Left hindlimb (tissue), 1 donor: Measurements from ENCODE around the gene QKI.
"Not testable (repeated sequence)": the region's sequence is repeated elsewhere in the genome, so short reads cannot be mapped to it uniquely, and the experiment has no call there.

ENCODE experiments used
- DNase-seq: peaks from one replicate; pipeline ENCODE4 v3.0.0-alpha.2; 2018

QKI gene

GRCh38 chr6:163415620-163416556 lies 1.4 kb downstream of the QKI start:
- DNase-seq, result peak; percentile 79

GRCh38 chr6:163416557-163417253 lies 2.2 kb downstream of the QKI start:
- DNase-seq, result peak; percentile 56

GRCh38 chr6:163417595-163417994 lies 3.1 kb downstream of the QKI start:
- DNase-seq, result no peak

- no peak for DNase-seq
Observed at GRCh38 chr6:163418311-163419029, 4.0 kb downstream of the QKI start.

GRCh38 chr6:163419413-163420288 lies 5.1 kb downstream of the QKI start:
- DNase-seq, result no peak

- no peak for DNase-seq
Observed at GRCh38 chr6:163420289-163420614, 5.7 kb downstream of the QKI start.

- no peak for DNase-seq
Observed at GRCh38 chr6:163422550-163422949, 8.0 kb downstream of the QKI start.

- DNase-seq, result no peak
Observed at GRCh38 chr6:163423696-163424095, 9.2 kb downstream of the QKI start.

GRCh38 chr6:163427498-163428254 lies 13.2 kb downstream of the QKI start:
- no peak for DNase-seq

- DNase-seq, result no peak
Observed at GRCh38 chr6:163428373-163428772, 13.9 kb downstream of the QKI start.

- DNase-seq, result no peak
Observed at GRCh38 chr6:163429858-163430448, 15.4 kb downstream of the QKI start.

GRCh38 chr6:163432300-163432699 lies 17.8 kb downstream of the QKI start:
- no peak for DNase-seq

- not testable (repeated sequence) for DNase-seq
Observed at GRCh38 chr6:163433486-163433885, 19.0 kb downstream of the QKI start.

- no peak for DNase-seq
Observed at GRCh38 chr6:163435023-163435422, 20.5 kb downstream of the QKI start.

GRCh38 chr6:163436843-163437242 lies 22.3 kb downstream of the QKI start:
- no peak for DNase-seq

- DNase-seq, result no peak
Observed at GRCh38 chr6:163437466-163437865, 22.9 kb downstream of the QKI start.

GRCh38 chr6:163438298-163438939 lies 23.9 kb downstream of the QKI start:
- DNase-seq, result no peak

- DNase-seq, result no peak
Observed at GRCh38 chr6:163438940-163439335, 24.4 kb downstream of the QKI start.

- DNase-seq, result not testable (repeated sequence)
Observed at GRCh38 chr6:163439390-163439789, 24.9 kb downstream of the QKI start.

GRCh38 chr6:163439997-163440396 lies 25.5 kb downstream of the QKI start:
- DNase-seq, result no peak

- no peak for DNase-seq
Observed at GRCh38 chr6:163442336-163442735, 27.8 kb downstream of the QKI start.
